ENCODE results near the gene TIGD6.

- TF ChIP-seq, protein P1, sequence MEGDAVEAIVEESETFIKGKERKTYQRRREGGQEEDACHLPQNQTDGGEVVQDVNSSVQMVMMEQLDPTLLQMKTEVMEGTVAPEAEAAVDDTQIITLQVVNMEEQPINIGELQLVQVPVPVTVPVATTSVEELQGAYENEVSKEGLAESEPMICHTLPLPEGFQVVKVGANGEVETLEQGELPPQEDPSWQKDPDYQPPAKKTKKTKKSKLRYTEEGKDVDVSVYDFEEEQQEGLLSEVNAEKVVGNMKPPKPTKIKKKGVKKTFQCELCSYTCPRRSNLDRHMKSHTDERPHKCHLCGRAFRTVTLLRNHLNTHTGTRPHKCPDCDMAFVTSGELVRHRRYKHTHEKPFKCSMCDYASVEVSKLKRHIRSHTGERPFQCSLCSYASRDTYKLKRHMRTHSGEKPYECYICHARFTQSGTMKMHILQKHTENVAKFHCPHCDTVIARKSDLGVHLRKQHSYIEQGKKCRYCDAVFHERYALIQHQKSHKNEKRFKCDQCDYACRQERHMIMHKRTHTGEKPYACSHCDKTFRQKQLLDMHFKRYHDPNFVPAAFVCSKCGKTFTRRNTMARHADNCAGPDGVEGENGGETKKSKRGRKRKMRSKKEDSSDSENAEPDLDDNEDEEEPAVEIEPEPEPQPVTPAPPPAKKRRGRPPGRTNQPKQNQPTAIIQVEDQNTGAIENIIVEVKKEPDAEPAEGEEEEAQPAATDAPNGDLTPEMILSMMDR (conservative IDR thresholded peaks at IDR 0.05; ENCODE audit: low read depth in 2 of 2): no peak
- no peak for TF ChIP-seq EZH2 (IDR thresholded peaks at IDR 0.05; ENCODE audit: low read depth, unreplicated experiment)
- TF ChIP-seq CREB1 (CRISPR knock-in tag; IDR thresholded peaks at IDR 0.05; ENCODE audit: low read depth): no peak
- TF ChIP-seq REST (IDR thresholded peaks at IDR 0.05; ENCODE audit: unreplicated experiment): no peak
- no peak for TF ChIP-seq EZH2phosphoT487 (IDR thresholded peaks at IDR 0.05; ENCODE audit: unreplicated experiment)
- no peak for TF ChIP-seq POLR2AphosphoS5 (IDR thresholded peaks at IDR 0.05; ENCODE audit: low read depth)
- TF ChIP-seq ZNF331 (CRISPR knock-in tag; IDR thresholded peaks at IDR 0.05; ENCODE audit: low read depth): no peak
- TF ChIP-seq NANOG (IDR thresholded peaks at IDR 0.05; ENCODE audit: borderline replicate concordance): no peak
- no peak for TF ChIP-seq ZNF114 (CRISPR knock-in tag; IDR thresholded peaks at IDR 0.05)
- TF ChIP-seq STAT1 (IDR thresholded peaks at IDR 0.05; ENCODE audit: unreplicated experiment): no peak
- TF ChIP-seq, protein P2, sequence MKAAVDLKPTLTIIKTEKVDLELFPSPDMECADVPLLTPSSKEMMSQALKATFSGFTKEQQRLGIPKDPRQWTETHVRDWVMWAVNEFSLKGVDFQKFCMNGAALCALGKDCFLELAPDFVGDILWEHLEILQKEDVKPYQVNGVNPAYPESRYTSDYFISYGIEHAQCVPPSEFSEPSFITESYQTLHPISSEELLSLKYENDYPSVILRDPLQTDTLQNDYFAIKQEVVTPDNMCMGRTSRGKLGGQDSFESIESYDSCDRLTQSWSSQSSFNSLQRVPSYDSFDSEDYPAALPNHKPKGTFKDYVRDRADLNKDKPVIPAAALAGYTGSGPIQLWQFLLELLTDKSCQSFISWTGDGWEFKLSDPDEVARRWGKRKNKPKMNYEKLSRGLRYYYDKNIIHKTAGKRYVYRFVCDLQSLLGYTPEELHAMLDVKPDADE (IDR thresholded peaks at IDR 0.05): no peak
- no peak for TF ChIP-seq ZNF462 (CRISPR knock-in tag; IDR thresholded peaks at IDR 0.05)
- no peak for TF ChIP-seq JUNB (IDR thresholded peaks at IDR 0.05; ENCODE audit: unreplicated experiment)
Measured at GRCh38 chr5:150023136-150023535, 22.7 kb upstream of the TIGD6 start.

Measured in GM23338 (cell line).